WTC11 (cell line): ENCODE data around the gene CEBPG. TPM values are rescaled to one million over a fixed set of nuclear protein-coding genes. Genes with fewer than 3 reads are reported as not detected.

ENCODE experiments used
- ATAC-seq: fragments of 200-7000 bp; cut with Tn5 transposase; 2 replicates; pipeline ENCODE4 v1.10.0; 2021; ENCODE audit warnings: mild to moderate bottlenecking, moderate library complexity
- CTCF ChIA-PET: fragments of 300-600 bp; sonication (Branson Sonifier 250); formaldehyde crosslinking; loops from one replicate; lab custom pipeline; 2021; ENCODE audit warnings: antibody characterized with exemption; lab: Charles Lee
- POLR2A ChIA-PET: fragments of 350-600 bp; sonication (Branson Sonifier 250); formaldehyde crosslinking; loops from one replicate; lab custom pipeline; 2021; ENCODE audit warnings: antibody characterized with exemption; lab: Charles Lee
- DNase-seq: peaks from one replicate; pipeline ENCODE4 v3.0.0; 2021; ENCODE audit warnings: low spot score
- H3K27ac Mint-ChIP-seq: 2 replicates; pipeline ENCODE4 v1.8.0; 2021; ENCODE audit warnings: mixed read lengths
- H3K27me3 Mint-ChIP-seq: 2 replicates; pipeline ENCODE4 v1.8.0; 2021; ENCODE audit warnings: low read depth, mild to moderate bottlenecking, moderate library complexity, mixed read lengths
- H3K36me3 Mint-ChIP-seq: 2 replicates; pipeline ENCODE4 v1.8.0; 2021; ENCODE audit warnings: mixed read lengths
- H3K4me1 Mint-ChIP-seq: 2 replicates; pipeline ENCODE4 v1.8.0; 2022; ENCODE audit warnings: mixed read lengths
- H3K4me3 Mint-ChIP-seq: 2 replicates; pipeline ENCODE4 v1.8.0; 2021; ENCODE audit warnings: mild to moderate bottlenecking, moderate library complexity, mixed read lengths
- H3K9me3 Mint-ChIP-seq: 2 replicates; pipeline ENCODE4 v1.8.0; 2021; ENCODE audit warnings: mixed read lengths
- FOXK1 ChIP-seq: sonication (generic); formaldehyde crosslinking; IDR thresholded peaks from 2 replicates; pipeline ENCODE4 v1.8.0; 2022; ENCODE audit warnings: mild to moderate bottlenecking, moderate library complexity, missing genetic modification reagents
- HMGA2 ChIP-seq: fragments of 250-450 bp; sonication (Bioruptor Pico); IDR thresholded peaks from 2 replicates; pipeline ENCODE4 v1.4.0; 2021; ENCODE audit warnings: mild to moderate bottlenecking, moderate library complexity
- HMGXB4 ChIP-seq: sonication (generic); formaldehyde crosslinking; IDR thresholded peaks from 2 replicates; pipeline ENCODE4 v1.8.1; 2023; ENCODE audit warnings: mild to moderate bottlenecking, moderate library complexity, missing genetic modification reagents
- IRF2 ChIP-seq: sonication (generic); formaldehyde crosslinking; IDR thresholded peaks from 2 replicates; pipeline ENCODE4 v1.8.0; 2022; ENCODE audit warnings: low read depth, missing genetic modification reagents, borderline replicate concordance
- JAZF1 ChIP-seq: fragments of 250-450 bp; sonication (Bioruptor Pico); IDR thresholded peaks from 2 replicates; pipeline ENCODE4 v1.9.0; 2021; ENCODE audit warnings: moderate library complexity, mild to moderate bottlenecking, inconsistent platforms
- KAT7 ChIP-seq: sonication (generic); formaldehyde crosslinking; IDR thresholded peaks from 2 replicates; pipeline ENCODE4 v1.8.1; 2023; ENCODE audit warnings: missing genetic modification reagents, mild to moderate bottlenecking, borderline replicate concordance
- NR1H2 ChIP-seq: sonication (generic); formaldehyde crosslinking; IDR thresholded peaks from 2 replicates; pipeline ENCODE4 v1.9.0; 2021; ENCODE audit warnings: mild to moderate bottlenecking, moderate library complexity, missing genetic modification reagents
- NR3C1 ChIP-seq: sonication (generic); formaldehyde crosslinking; conservative IDR thresholded peaks from 2 replicates; pipeline ENCODE4 v1.8.1; 2023; ENCODE audit warnings: low read depth, mild to moderate bottlenecking, missing genetic modification reagents
- OVOL2 ChIP-seq: fragments of 250-450 bp; sonication (Bioruptor Pico); IDR thresholded peaks from 2 replicates; pipeline ENCODE4 v1.9.0; 2021; ENCODE audit warnings: mild to moderate bottlenecking, borderline replicate concordance
- RELA ChIP-seq: sonication (generic); formaldehyde crosslinking; IDR thresholded peaks from 2 replicates; pipeline ENCODE4 v1.8.1; 2022; ENCODE audit warnings: missing genetic modification reagents, mild to moderate bottlenecking, borderline replicate concordance
- RORB ChIP-seq: fragments of 250-450 bp; sonication (Bioruptor Pico); IDR thresholded peaks from 2 replicates; pipeline ENCODE4 v1.9.0; 2021; ENCODE audit warnings: mild to moderate bottlenecking
- SP1 ChIP-seq: sonication (generic); formaldehyde crosslinking; conservative IDR thresholded peaks from 2 replicates; pipeline ENCODE4 v1.8.1; 2022; ENCODE audit warnings: missing genetic modification reagents
- TCF7 ChIP-seq: sonication (generic); formaldehyde crosslinking; IDR thresholded peaks from 2 replicates; pipeline ENCODE4 v1.8.0; 2022; ENCODE audit warnings: mild to moderate bottlenecking, low read depth, missing genetic modification reagents, moderate library complexity
- TEAD1 ChIP-seq: sonication (generic); formaldehyde crosslinking; IDR thresholded peaks from 2 replicates; pipeline ENCODE4 v1.8.0; 2022; ENCODE audit warnings: mild to moderate bottlenecking, missing genetic modification reagents
- ZBTB21 ChIP-seq: sonication (generic); formaldehyde crosslinking; IDR thresholded peaks from 2 replicates; pipeline ENCODE4 v1.8.1; 2023; ENCODE audit warnings: mild to moderate bottlenecking, missing genetic modification reagents, borderline replicate concordance
- ZNF232 ChIP-seq: sonication (generic); formaldehyde crosslinking; IDR thresholded peaks from 2 replicates; pipeline ENCODE4 v1.8.0; 2022; ENCODE audit warnings: mild to moderate bottlenecking, missing genetic modification reagents
- ZNF263 ChIP-seq: sonication (generic); formaldehyde crosslinking; IDR thresholded peaks from 2 replicates; pipeline ENCODE4 v1.8.1; 2022; ENCODE audit warnings: low read depth, mild to moderate bottlenecking, moderate library complexity, missing genetic modification reagents
- ZNF396 ChIP-seq: fragments of 250-450 bp; sonication (Bioruptor Pico); IDR thresholded peaks from 2 replicates; pipeline ENCODE4 v1.8.0; 2021; ENCODE audit warnings: mild to moderate bottlenecking, moderate library complexity, borderline replicate concordance
- ZNF423 ChIP-seq: fragments of 250-450 bp; sonication (Bioruptor Pico); IDR thresholded peaks from 2 replicates; pipeline ENCODE4 v2.1.2; 2022; ENCODE audit warnings: mild to moderate bottlenecking, moderate library complexity
- total RNA-seq: library from RNA; stranded (reverse); gene quantifications from 3 replicates; pipeline ENCODE4 v1.2.3, GENCODE V29; 2021
- TF ChIP-seq, protein P1 (sequence below): fragments of 250-450 bp; sonication (Bioruptor Pico); conservative IDR thresholded peaks from 2 replicates; pipeline ENCODE4 v1.9.0; 2021; ENCODE audit warnings: mild to moderate bottlenecking
- TF ChIP-seq, protein P2 (sequence below): sonication (generic); formaldehyde crosslinking; IDR thresholded peaks from 2 replicates; pipeline ENCODE4 v1.8.0; 2023; ENCODE audit warnings: missing genetic modification reagents
- TF ChIP-seq, protein P3 (sequence below): sonication (generic); formaldehyde crosslinking; IDR thresholded peaks from 2 replicates; pipeline ENCODE4 v1.8.0; 2022; ENCODE audit warnings: mild to moderate bottlenecking, missing genetic modification reagents
- TF ChIP-seq, protein P4 (sequence below): fragments of 250-450 bp; sonication (Bioruptor Pico); IDR thresholded peaks from 2 replicates; pipeline ENCODE4 v1.9.0; 2021; ENCODE audit warnings: moderate library complexity, mild to moderate bottlenecking, inconsistent platforms, borderline replicate concordance
- TF ChIP-seq, protein P5 (sequence below): sonication (generic); formaldehyde crosslinking; conservative IDR thresholded peaks from 2 replicates; pipeline ENCODE4 v1.8.1; 2022; ENCODE audit warnings: mild to moderate bottlenecking, missing genetic modification reagents
- TF ChIP-seq, protein P6 (sequence below): sonication (generic); formaldehyde crosslinking; IDR thresholded peaks from 2 replicates; pipeline ENCODE4 v1.8.1; 2023; ENCODE audit warnings: mild to moderate bottlenecking, missing genetic modification reagents

CEBPG gene
- total RNA-seq, 1 experiment from 2014 or later, result 33.1 TPM

DNA sequence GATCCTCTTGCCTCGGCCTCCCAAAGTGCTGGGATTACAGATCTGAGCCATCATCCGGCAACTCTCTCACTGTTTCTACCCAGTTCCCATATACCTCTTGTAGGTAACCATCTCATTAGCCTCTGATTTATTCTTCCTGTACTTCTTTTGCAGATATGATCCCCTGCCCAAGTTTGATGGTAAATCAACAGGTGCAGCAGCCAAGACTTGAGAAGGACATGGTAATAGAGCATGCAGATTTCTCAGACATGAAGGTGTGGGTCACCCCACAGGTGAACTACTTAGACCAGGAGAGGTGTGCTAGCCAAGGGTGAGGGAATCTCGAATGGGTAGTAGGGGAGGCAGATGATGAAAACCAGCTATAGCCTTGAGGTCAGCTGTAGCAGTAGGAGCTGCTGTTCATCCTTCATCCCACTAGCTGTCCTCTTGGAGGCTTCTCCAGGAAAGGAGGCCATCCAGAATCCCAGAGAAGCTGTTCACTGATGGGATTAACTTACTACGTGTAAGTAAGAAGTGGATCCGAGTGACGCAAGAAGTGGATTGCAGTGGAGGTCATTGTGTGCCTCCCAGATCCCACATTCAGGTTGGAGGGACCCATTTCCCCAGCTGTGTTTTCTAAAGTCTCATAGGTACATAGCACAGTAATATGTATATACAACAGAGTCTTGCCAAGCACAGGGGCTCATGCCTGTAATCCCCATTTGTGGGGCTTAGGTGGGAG is 10.8 kb upstream of the CEBPG start (continued):
- TF ChIP-seq, protein P1, sequence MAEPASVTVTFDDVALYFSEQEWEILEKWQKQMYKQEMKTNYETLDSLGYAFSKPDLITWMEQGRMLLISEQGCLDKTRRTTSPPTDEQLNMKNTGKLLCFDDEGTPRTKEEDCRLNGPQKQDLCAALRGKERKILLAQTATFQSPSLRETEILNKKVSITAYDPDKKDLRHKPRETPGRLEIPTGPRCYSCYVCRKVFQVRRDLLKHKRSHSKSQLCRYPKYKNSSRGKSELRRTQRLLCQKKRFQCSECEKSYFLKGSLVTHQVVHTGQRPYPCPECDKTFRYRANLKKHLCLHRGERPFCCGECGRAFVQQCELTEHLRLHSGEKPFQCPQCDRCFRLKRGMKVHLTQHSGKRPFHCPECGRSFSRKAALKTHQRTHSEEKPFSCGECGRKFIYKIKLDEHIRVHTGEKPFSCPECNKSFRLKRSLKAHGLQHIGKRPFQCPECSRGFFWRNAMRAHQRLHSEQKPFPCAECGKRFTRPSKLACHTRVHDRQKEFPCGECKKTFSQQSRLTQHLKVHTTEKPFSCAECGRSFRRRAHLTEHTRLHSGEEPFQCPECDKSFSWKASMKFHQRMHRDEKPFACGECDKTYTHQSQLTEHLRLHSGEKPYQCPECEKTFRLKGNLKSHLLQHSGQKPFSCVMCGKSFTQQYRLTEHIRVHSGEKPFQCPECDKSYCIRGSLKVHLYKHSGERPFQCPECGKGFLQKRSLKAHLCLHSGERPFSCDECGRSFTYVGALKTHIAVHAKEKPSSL (CRISPR knock-in tag), result no peak
- TF ChIP-seq TEAD1 (CRISPR knock-in tag), result no peak

DNA sequence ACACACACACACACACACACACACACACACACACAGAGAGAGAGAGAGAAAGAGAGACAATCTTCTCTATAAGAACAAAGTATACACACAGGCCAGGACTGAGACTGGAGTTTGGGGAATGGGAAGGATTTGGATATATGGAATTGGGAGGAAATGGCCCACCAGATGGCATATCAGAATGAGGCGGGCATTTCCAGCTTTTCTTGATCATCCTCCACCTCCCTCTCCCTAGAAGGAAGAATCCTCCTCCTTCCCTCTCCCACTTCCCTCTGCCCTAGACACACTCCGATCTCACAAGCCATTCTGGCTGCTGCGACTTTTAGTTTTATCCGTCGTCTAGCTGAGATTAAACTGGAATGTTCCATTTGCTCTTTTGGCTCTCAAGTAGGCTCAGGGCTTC is 10.0 kb upstream of the CEBPG start:
- peaks cover 4% of the 10 kb centered on the region for H3K27me3 Mint-ChIP-seq
- H3K4me1 Mint-ChIP-seq, result no peaks in the 10 kb centered on the region
- H3K4me3 Mint-ChIP-seq, result no peak overlapping the region
- H3K36me3 Mint-ChIP-seq, result no peaks in the 10 kb centered on the region
- CTCF ChIA-PET, result no interaction called here
- TF ChIP-seq, protein P2, sequence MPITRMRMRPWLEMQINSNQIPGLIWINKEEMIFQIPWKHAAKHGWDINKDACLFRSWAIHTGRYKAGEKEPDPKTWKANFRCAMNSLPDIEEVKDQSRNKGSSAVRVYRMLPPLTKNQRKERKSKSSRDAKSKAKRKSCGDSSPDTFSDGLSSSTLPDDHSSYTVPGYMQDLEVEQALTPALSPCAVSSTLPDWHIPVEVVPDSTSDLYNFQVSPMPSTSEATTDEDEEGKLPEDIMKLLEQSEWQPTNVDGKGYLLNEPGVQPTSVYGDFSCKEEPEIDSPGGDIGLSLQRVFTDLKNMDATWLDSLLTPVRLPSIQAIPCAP, result no peak
- TF ChIP-seq, protein P3, sequence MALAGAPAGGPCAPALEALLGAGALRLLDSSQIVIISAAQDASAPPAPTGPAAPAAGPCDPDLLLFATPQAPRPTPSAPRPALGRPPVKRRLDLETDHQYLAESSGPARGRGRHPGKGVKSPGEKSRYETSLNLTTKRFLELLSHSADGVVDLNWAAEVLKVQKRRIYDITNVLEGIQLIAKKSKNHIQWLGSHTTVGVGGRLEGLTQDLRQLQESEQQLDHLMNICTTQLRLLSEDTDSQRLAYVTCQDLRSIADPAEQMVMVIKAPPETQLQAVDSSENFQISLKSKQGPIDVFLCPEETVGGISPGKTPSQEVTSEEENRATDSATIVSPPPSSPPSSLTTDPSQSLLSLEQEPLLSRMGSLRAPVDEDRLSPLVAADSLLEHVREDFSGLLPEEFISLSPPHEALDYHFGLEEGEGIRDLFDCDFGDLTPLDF (CRISPR knock-in tag), result no peak
- TF ChIP-seq, protein P4, sequence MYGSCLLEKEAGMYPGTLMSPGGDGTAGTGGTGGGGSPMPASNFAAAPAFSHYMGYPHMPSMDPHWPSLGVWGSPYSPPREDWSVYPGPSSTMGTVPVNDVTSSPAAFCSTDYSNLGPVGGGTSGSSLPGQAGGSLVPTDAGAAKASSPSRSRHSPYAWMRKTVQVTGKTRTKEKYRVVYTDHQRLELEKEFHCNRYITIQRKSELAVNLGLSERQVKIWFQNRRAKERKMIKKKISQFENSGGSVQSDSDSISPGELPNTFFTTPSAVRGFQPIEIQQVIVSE, result no peak
- TF ChIP-seq, protein P5, sequence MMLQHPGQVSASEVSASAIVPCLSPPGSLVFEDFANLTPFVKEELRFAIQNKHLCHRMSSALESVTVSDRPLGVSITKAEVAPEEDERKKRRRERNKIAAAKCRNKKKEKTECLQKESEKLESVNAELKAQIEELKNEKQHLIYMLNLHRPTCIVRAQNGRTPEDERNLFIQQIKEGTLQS (CRISPR knock-in tag), result no peak
- no peak for TF ChIP-seq ZNF396
- no peak for TF ChIP-seq ZBTB21
- TF ChIP-seq RORB (CRISPR knock-in tag), result no peak
- no peak for TF ChIP-seq OVOL2 (CRISPR knock-in tag)
- no peak for TF ChIP-seq TEAD1 (CRISPR knock-in tag)
- no peak for TF ChIP-seq NR3C1 (CRISPR knock-in tag)
- no peak for TF ChIP-seq JAZF1 (CRISPR knock-in tag)
- no peak for TF ChIP-seq SP1 (CRISPR knock-in tag)
- TF ChIP-seq HMGA2, result no peak
- no peak for TF ChIP-seq FOXK1 (CRISPR knock-in tag)
- no peak for TF ChIP-seq NR1H2
- TF ChIP-seq ZNF263 (CRISPR knock-in tag), result no peak
- TF ChIP-seq, all 79 proteins: peak for 0
- POLR2A ChIA-PET, result no interaction called here
- no peak for DNase-seq
- Mint-ChIP-seq H3K9me3 (no peaks in the 10 kb centered on the region), H3K27ac (no peak overlapping the region)
- no peak for ATAC-seq

- Mint-ChIP-seq H3K36me3 (no peaks in the 10 kb centered on the region), H3K4me1 (no peaks in the 10 kb centered on the region), H3K9me3 (no peaks in the 10 kb centered on the region), H3K27me3 (peaks cover 4% of the 10 kb centered on the region), H3K4me3 (no peak overlapping the region), H3K27ac (no peak overlapping the region)
- ATAC-seq (no peak), DNase-seq (no peak)
- CTCF ChIA-PET, result no interaction called here
- POLR2A ChIA-PET, result no interaction called here
- TF ChIP-seq, protein P6, sequence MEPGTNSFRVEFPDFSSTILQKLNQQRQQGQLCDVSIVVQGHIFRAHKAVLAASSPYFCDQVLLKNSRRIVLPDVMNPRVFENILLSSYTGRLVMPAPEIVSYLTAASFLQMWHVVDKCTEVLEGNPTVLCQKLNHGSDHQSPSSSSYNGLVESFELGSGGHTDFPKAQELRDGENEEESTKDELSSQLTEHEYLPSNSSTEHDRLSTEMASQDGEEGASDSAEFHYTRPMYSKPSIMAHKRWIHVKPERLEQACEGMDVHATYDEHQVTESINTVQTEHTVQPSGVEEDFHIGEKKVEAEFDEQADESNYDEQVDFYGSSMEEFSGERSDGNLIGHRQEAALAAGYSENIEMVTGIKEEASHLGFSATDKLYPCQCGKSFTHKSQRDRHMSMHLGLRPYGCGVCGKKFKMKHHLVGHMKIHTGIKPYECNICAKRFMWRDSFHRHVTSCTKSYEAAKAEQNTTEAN (CRISPR knock-in tag), result no peak
- TF ChIP-seq HMGXB4, result no peak
- no peak for TF ChIP-seq RELA (CRISPR knock-in tag)
- no peak for TF ChIP-seq KAT7 (CRISPR knock-in tag)
- TF ChIP-seq ZNF423 (CRISPR knock-in tag), result no peak
- TF ChIP-seq, protein P3 (CRISPR knock-in tag), result no peak
- no peak for TF ChIP-seq TCF7
- TF ChIP-seq JAZF1 (CRISPR knock-in tag), result no peak
- TF ChIP-seq ZNF232, result no peak
- no peak for TF ChIP-seq IRF2 (CRISPR knock-in tag)
These were observed 7.8 kb upstream of the CEBPG start for GRCh38 chr19:33365691-33366090.
